ENCODE data around the gene RSRC1.

The RSRC1 gene

GRCh38 chr3:158128755-158129154 is 18.9 kb downstream of the RSRC1 start:
- no peak for DNase-seq (ENCODE audit: low read depth in 2 of 2)

- no peak for DNase-seq (ENCODE audit: low read depth in 2 of 2)
Measured at GRCh38 chr3:158134363-158134762, 24.5 kb downstream of the RSRC1 start.

- DNase-seq (ENCODE audit: low read depth in 2 of 2): no peak
Measured at GRCh38 chr3:158140396-158140795, 30.5 kb downstream of the RSRC1 start.

- DNase-seq (ENCODE audit: low read depth in 2 of 2): no peak
Measured at GRCh38 chr3:158148218-158148617, 38.3 kb downstream of the RSRC1 start.

GRCh38 chr3:158152186-158152585 is 42.3 kb downstream of the RSRC1 start:
- no peak for DNase-seq (ENCODE audit: low read depth in 2 of 2)

- DNase-seq (ENCODE audit: low read depth in 2 of 2): no peak
Measured at GRCh38 chr3:158158969-158159368, 49.1 kb downstream of the RSRC1 start.

- DNase-seq (ENCODE audit: low read depth in 2 of 2): no peak
Measured at GRCh38 chr3:158159714-158160113, 49.8 kb downstream of the RSRC1 start.

GRCh38 chr3:158160958-158161357 is 51.1 kb downstream of the RSRC1 start:
- no peak for DNase-seq (ENCODE audit: low read depth in 2 of 2)

GRCh38 chr3:158165141-158165655 is 55.3 kb downstream of the RSRC1 start:
- DNase-seq (ENCODE audit: low read depth in 2 of 2): no peak

- no peak for DNase-seq (ENCODE audit: low read depth in 2 of 2)
Measured at GRCh38 chr3:158165730-158166129, 55.8 kb downstream of the RSRC1 start.

- DNase-seq (ENCODE audit: low read depth in 2 of 2): no peak
Measured at GRCh38 chr3:158166223-158166622, 56.3 kb downstream of the RSRC1 start.

GRCh38 chr3:158167737-158168557 is 58.1 kb downstream of the RSRC1 start:
- no peak for DNase-seq (ENCODE audit: low read depth in 2 of 2)

GRCh38 chr3:158169091-158169491 is 59.2 kb downstream of the RSRC1 start:
- no peak for DNase-seq (ENCODE audit: low read depth in 2 of 2)

- no peak for DNase-seq (ENCODE audit: low read depth in 2 of 2)
Measured at GRCh38 chr3:158181096-158181495, 71.2 kb downstream of the RSRC1 start.

- DNase-seq (ENCODE audit: low read depth in 2 of 2): no peak
Measured at GRCh38 chr3:158185711-158186110, 75.8 kb downstream of the RSRC1 start.

GRCh38 chr3:158200955-158201354 is 91.1 kb downstream of the RSRC1 start:
- DNase-seq (ENCODE audit: low read depth in 2 of 2): no peak

GRCh38 chr3:158205324-158205723 is 95.4 kb downstream of the RSRC1 start:
- no peak for DNase-seq (ENCODE audit: low read depth in 2 of 2)

GRCh38 chr3:158205994-158206393 is 96.1 kb downstream of the RSRC1 start:
- no peak for DNase-seq (ENCODE audit: low read depth in 2 of 2)

GRCh38 chr3:158210067-158210466 is 100.2 kb downstream of the RSRC1 start:
- DNase-seq (ENCODE audit: low read depth in 2 of 2): no peak

GRCh38 chr3:158213461-158213860 is 103.6 kb downstream of the RSRC1 start:
- no peak for DNase-seq (ENCODE audit: low read depth in 2 of 2)

- DNase-seq (ENCODE audit: low read depth in 2 of 2): no peak
Measured at GRCh38 chr3:158217992-158218391, 108.1 kb downstream of the RSRC1 start.

- no peak for DNase-seq (ENCODE audit: low read depth in 2 of 2)
Measured at GRCh38 chr3:158220575-158220974, 110.7 kb downstream of the RSRC1 start.

- DNase-seq (ENCODE audit: low read depth in 2 of 2): no peak
Measured at GRCh38 chr3:158221426-158221825, 111.5 kb downstream of the RSRC1 start.

- no peak for DNase-seq (ENCODE audit: low read depth in 2 of 2)
Measured at GRCh38 chr3:158226429-158226828, 116.5 kb downstream of the RSRC1 start.
